ENCODE measurements around the gene MYH11.

DNA sequence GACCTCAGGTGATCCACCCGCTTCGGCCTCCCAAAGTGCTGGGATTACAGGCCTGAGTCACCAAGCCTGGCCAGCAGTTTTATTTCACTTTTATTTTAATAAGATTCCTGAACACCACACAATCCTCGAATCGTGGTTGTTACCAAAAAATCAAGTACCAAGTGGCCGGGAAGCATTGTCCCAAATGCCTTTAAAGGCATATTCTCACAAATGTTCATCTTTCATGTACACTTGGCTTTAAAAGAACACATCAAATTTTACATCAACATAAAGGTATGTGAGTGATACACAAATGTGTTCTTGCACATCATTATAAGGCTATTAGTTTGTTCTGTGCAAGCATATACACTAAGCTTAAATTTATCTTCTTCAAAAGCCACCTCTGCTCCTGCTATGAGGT is 8.1 kb upstream of the MYH11 start:
- TF ChIP-seq GATA2 (IDR thresholded peaks at IDR 0.05; ENCODE audit: low read depth, low read length) (no peak), GATA3 (IDR thresholded peaks at IDR 0.05; ENCODE audit: low read depth, low read length) (no peak)

All from SH-SY5Y (cell line).